ENCODE results near the gene NRROS.

- TF ChIP-seq POLR2A (IDR thresholded peaks at IDR 0.05; ENCODE audit: low read length): no peak
- no peak for TF ChIP-seq GATA1 (IDR thresholded peaks at IDR 0.05; ENCODE audit: low read depth, low read length)
Measured at GRCh38 chr3:196638861-196639482, 522 bp upstream of the NRROS start.
